ENCODE results near the gene MCRIP2. TPM values are rescaled to one million over a fixed set of nuclear protein-coding genes. Genes with fewer than 3 reads are reported as not detected.

The MCRIP2 gene
- total and polyA plus RNA-seq, 9 of the 15 experiments (the other 6 are each of a cell fraction or from before 2014, with no cell fraction given): 0.80 to 120 (median 35.2) TPM

- TF ChIP-seq, protein P1, sequence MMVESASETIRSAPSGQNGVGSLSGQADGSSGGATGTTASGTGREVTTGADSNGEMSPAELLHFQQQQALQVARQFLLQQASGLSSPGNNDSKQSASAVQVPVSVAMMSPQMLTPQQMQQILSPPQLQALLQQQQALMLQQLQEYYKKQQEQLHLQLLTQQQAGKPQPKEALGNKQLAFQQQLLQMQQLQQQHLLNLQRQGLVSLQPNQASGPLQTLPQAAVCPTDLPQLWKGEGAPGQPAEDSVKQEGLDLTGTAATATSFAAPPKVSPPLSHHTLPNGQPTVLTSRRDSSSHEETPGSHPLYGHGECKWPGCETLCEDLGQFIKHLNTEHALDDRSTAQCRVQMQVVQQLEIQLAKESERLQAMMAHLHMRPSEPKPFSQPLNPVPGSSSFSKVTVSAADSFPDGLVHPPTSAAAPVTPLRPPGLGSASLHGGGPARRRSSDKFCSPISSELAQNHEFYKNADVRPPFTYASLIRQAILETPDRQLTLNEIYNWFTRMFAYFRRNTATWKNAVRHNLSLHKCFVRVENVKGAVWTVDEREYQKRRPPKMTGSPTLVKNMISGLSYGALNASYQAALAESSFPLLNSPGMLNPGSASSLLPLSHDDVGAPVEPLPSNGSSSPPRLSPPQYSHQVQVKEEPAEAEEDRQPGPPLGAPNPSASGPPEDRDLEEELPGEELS (CRISPR knock-in tag; IDR thresholded peaks at IDR 0.05; ENCODE audit: borderline replicate concordance): 0 out of 2 replicates have a peak, but pooled peaks have one; percentile 63
- TF ChIP-seq IFI16 (CRISPR knock-in tag; IDR thresholded peaks at IDR 0.05): no peak
- no peak for TF ChIP-seq NR2F6 (CRISPR knock-in tag; IDR thresholded peaks at IDR 0.05)
- no peak for TF ChIP-seq NFRKB (IDR thresholded peaks at IDR 0.05; ENCODE audit: low read depth)
- TF ChIP-seq PTRF (tag; IDR thresholded peaks at IDR 0.05): no peak
- no peak for TF ChIP-seq ZNF644 (tag; IDR thresholded peaks at IDR 0.05; ENCODE audit: low read depth)
- 0 out of 2 replicates have a peak, but pooled peaks have one; percentile 19 for TF ChIP-seq SMAD3 (CRISPR knock-in tag; conservative IDR thresholded peaks at IDR 0.05)
- TF ChIP-seq, protein P2, sequence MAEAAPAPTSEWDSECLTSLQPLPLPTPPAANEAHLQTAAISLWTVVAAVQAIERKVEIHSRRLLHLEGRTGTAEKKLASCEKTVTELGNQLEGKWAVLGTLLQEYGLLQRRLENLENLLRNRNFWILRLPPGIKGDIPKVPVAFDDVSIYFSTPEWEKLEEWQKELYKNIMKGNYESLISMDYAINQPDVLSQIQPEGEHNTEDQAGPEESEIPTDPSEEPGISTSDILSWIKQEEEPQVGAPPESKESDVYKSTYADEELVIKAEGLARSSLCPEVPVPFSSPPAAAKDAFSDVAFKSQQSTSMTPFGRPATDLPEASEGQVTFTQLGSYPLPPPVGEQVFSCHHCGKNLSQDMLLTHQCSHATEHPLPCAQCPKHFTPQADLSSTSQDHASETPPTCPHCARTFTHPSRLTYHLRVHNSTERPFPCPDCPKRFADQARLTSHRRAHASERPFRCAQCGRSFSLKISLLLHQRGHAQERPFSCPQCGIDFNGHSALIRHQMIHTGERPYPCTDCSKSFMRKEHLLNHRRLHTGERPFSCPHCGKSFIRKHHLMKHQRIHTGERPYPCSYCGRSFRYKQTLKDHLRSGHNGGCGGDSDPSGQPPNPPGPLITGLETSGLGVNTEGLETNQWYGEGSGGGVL (CRISPR knock-in tag; IDR thresholded peaks at IDR 0.05): no peak
- TF ChIP-seq MIER1 (IDR thresholded peaks at IDR 0.05; ENCODE audit: low read depth): no peak
- TF ChIP-seq FOXM1 (IDR thresholded peaks at IDR 0.05; ENCODE audit: low read depth): no peak
- TF ChIP-seq FOXM1 (CRISPR knock-in tag; IDR thresholded peaks at IDR 0.05; ENCODE audit: low read depth): 0 out of 2 replicates have a peak, but pooled peaks have one; percentile 43
- TF ChIP-seq CGGBP1 (CRISPR knock-in tag; IDR thresholded peaks at IDR 0.05): no peak
- TF ChIP-seq, protein P3, sequence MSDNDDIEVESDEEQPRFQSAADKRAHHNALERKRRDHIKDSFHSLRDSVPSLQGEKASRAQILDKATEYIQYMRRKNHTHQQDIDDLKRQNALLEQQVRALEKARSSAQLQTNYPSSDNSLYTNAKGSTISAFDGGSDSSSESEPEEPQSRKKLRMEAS (CRISPR knock-in tag; IDR thresholded peaks at IDR 0.05): peak; percentile 70
- no peak for TF ChIP-seq ZNF76 (CRISPR knock-in tag; IDR thresholded peaks at IDR 0.05; ENCODE audit: borderline replicate concordance)
- TF ChIP-seq ZNF282 (CRISPR knock-in tag; IDR thresholded peaks at IDR 0.05): no peak
- TF ChIP-seq ZNF316 (IDR thresholded peaks at IDR 0.05): no peak
- TF ChIP-seq, protein P4, sequence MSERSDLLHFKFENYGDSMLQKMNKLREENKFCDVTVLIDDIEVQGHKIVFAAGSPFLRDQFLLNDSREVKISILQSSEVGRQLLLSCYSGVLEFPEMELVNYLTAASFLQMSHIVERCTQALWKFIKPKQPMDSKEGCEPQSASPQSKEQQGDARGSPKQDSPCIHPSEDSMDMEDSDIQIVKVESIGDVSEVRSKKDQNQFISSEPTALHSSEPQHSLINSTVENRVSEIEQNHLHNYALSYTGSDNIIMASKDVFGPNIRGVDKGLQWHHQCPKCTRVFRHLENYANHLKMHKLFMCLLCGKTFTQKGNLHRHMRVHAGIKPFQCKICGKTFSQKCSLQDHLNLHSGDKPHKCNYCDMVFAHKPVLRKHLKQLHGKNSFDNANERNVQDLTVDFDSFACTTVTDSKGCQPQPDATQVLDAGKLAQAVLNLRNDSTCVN (CRISPR knock-in tag; IDR thresholded peaks at IDR 0.05): 0 out of 2 replicates have a peak, but pooled peaks have one; percentile 49
- no peak for TF ChIP-seq HMBOX1 (IDR thresholded peaks at IDR 0.05)
- TF ChIP-seq PHF20 (IDR thresholded peaks at IDR 0.05; ENCODE audit: partially characterized antibody): peak; percentile 17
- no peak for TF ChIP-seq ZNF274 (IDR thresholded peaks at IDR 0.05; ENCODE audit: borderline replicate concordance, low read depth, low read length)
- no peak for TF ChIP-seq GABPA (tag; conservative IDR thresholded peaks at IDR 0.05; ENCODE audit: low read depth)
Measured at GRCh38 chr16:674968-675883, 33.6 kb downstream of the MCRIP2 start, which contains the start of gene RHBDL1 (continued).
